NCI-H2107 (cell line): ENCODE measurements around the gene AK6.
"Not testable (repeated sequence)": the region's sequence is repeated elsewhere in the genome, so short reads cannot be mapped to it uniquely, and the experiment has no call there.

Experiments
- DNase-seq: peaks from one replicate; lab custom pipeline; 2025; lab: John Stamatoyannopoulos, UW

The AK6 gene

DNA sequence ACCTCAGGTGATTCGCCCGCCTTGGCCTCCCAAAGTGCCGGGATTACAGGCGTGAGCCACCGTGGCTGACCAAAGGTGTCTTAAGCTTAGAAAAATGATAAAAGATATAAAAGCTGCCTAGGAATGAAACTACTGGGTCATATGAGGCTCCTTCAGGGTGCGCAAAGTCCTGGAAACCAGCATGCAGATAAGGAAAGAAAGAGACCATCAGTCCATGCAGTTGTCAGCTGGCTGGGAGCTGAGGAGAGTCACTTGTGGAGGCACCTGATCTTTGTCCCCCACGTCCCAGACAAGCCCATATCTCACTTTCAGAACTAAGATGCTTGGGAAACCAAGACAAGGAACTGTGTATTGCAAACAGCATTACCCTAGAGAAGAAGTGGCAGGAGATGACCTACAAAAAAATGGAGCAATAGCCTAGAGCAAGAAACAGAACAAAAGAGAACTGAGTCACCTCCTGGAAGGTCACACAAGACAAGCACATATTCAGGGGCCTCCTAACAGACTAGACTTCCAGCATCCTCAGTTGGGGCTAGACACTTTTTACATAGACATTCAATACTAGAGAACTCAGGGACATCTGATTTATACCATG, 33.9 kb downstream of the AK6 start:
- no peak for DNase-seq

- DNase-seq = peak; percentile 3
These were observed 34.5 kb downstream of the AK6 start for GRCh38 chr5:69334793-69335268.

GRCh38 chr5:69333668-69334315, 35.5 kb downstream of the AK6 start:
- not testable (repeated sequence) for DNase-seq

GRCh38 chr5:69331528-69332445, 37.5 kb downstream of the AK6 start:
- no peak for DNase-seq

- DNase-seq = no peak
These were observed 39.3 kb downstream of the AK6 start for GRCh38 chr5:69329905-69330489.

GRCh38 chr5:69326365-69326764, 43.0 kb downstream of the AK6 start:
- DNase-seq = no peak

DNA sequence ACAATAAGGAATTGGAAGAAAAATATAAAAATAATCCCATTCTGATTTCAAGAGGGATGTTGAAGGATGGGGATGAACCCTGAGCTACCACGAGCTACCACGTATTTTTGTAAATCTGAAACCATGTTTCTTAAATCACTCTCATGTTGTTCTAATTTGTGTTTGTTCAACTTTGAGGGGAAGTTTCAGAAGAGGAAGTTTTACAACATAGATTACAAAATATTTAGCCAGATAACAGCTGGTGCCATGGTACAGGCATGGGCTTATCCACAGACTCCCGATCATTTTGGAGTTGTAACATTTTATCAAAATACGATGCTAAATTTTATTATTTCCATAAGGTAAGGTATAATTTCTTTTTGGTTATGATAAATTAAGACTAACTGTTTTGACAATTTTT, 51.9 kb downstream of the AK6 start:
- no peak for DNase-seq

GRCh38 chr5:69315972-69316371, 53.3 kb downstream of the AK6 start:
- DNase-seq = no peak

GRCh38 chr5:69313428-69313827, 55.9 kb downstream of the AK6 start:
- no peak for DNase-seq

- DNase-seq = no peak
These were observed 56.7 kb downstream of the AK6 start for GRCh38 chr5:69312459-69313160.

- no peak for DNase-seq
These were observed 59.9 kb downstream of the AK6 start for GRCh38 chr5:69309380-69309779.

- no peak for DNase-seq
These were observed 61.2 kb downstream of the AK6 start for GRCh38 chr5:69308046-69308553.

GRCh38 chr5:69305512-69305911, 63.8 kb downstream of the AK6 start:
- DNase-seq = no peak
